GM20000 (cell line): ENCODE results near the gene KCND2.
"Not testable (repeated sequence)": the region's sequence is repeated elsewhere in the genome, so short reads cannot be mapped to it uniquely, and the experiment has no call there.

ENCODE experiments used
- DNase-seq: peaks from one replicate; pipeline ENCODE4 v3.0.0; 2012; ENCODE audit warnings: low spot score
- CTCF ChIP-seq: IDR thresholded peaks from 2 replicates; pipeline ENCODE4 v1.5.1; 2012; ENCODE audit warnings: mild to moderate bottlenecking, control low read depth; ENCODE audit errors: extremely low read depth, missing control alignments

Gene KCND2

GRCh38 chr7:120567204-120567603 is 294.2 kb downstream of the KCND2 start:
- no peak for TF ChIP-seq CTCF
- DNase-seq, result no peak

GRCh38 chr7:120578657-120579056 is 305.7 kb downstream of the KCND2 start:
- not testable (repeated sequence) for DNase-seq

GRCh38 chr7:120582916-120583315 is 309.9 kb downstream of the KCND2 start:
- TF ChIP-seq CTCF, result no peak
- DNase-seq, result no peak

- no peak for TF ChIP-seq CTCF
- no peak for DNase-seq
These were observed 311.1 kb downstream of the KCND2 start for GRCh38 chr7:120583899-120584586.

- no peak for TF ChIP-seq CTCF
- DNase-seq, result no peak
These were observed 313.6 kb downstream of the KCND2 start for GRCh38 chr7:120586571-120586970.

- no peak for TF ChIP-seq CTCF
- DNase-seq, result no peak
These were observed 314.3 kb downstream of the KCND2 start for GRCh38 chr7:120587243-120587642.

- TF ChIP-seq CTCF, result no peak
- DNase-seq, result no peak
These were observed 315.4 kb downstream of the KCND2 start for GRCh38 chr7:120588416-120588815.

GRCh38 chr7:120588862-120589261 is 315.9 kb downstream of the KCND2 start:
- no peak for DNase-seq
- no peak for TF ChIP-seq CTCF
